B cell (primary cell): ENCODE results near the gene NRDC. TPM values are rescaled to one million over a fixed set of nuclear protein-coding genes. Genes with fewer than 3 reads are reported as not detected.

Experiments used
- ATAC-seq: fragments of 200-7000 bp; cut with Tn5 transposase; one replicate; pipeline ENCODE4 v1.10.0; 2021; ENCODE audit warnings: low read depth, mild to moderate bottlenecking, moderate number of reproducible peaks, moderate library complexity
- CTCF ChIA-PET: fragments of 350-600 bp; sonication (Branson Sonifier 250); formaldehyde crosslinking; loops from one replicate; lab custom pipeline; 2021; ENCODE audit warnings: antibody characterized with exemption, inconsistent platforms; lab: Charles Lee
- POLR2A ChIA-PET: fragments of 350-600 bp; sonication (Branson Sonifier 250); formaldehyde crosslinking; loops from one replicate; lab custom pipeline; 2021; ENCODE audit warnings: antibody characterized with exemption; lab: Charles Lee
- DNase-seq: peaks from one replicate; pipeline ENCODE4 v3.0.0; 2013
- H2AFZ ChIP-seq: 2 replicates; pipeline ENCODE4 v1.6.1; 2012; ENCODE audit warnings: mild to moderate bottlenecking, low read depth, low read length; ENCODE audit not compliant: insufficient read depth, poor library complexity, severe bottlenecking
- H3K27ac ChIP-seq, 2 donors: 1 replicate in 1 of 2; 2 replicates in 1 of 2; pipeline ENCODE4 v1.5.1; 2012 to 2013; ENCODE audit warnings: low read length in 2 of 2, mild to moderate bottlenecking in 2 of 2, moderate library complexity in 1 of 2
- H3K27me3 ChIP-seq, 4 experiments: fragments of 200-600 bp in 1 of 4; sonication (generic) in 1 of 4; replicated peaks in 1 of 4; 1 replicate in 2 of 4; 2 replicates in 2 of 4; pipeline versions ENCODE4 v1.6.1 to v1.7.0; 2013 to 2016; ENCODE audit warnings: low read length in 3 of 4, mild to moderate bottlenecking in 2 of 4, mixed read lengths in 1 of 4, moderate library complexity in 1 of 4; ENCODE audit not compliant: insufficient read depth in 4 of 4, control insufficient read depth in 3 of 4; ENCODE audit errors: control extremely low read depth in 1 of 4
- H3K36me3 ChIP-seq, 2 experiments: replicated peaks in 1 of 2; 1 replicate in 1 of 2; 2 replicates in 1 of 2; pipeline versions ENCODE4 v1.6.1 to v1.7.1; 2013; ENCODE audit warnings: low read length in 1 of 2; ENCODE audit not compliant: insufficient read depth in 2 of 2, control insufficient read depth in 1 of 2; ENCODE audit errors: control extremely low read depth in 1 of 2, extremely low read depth in 1 of 2
- H3K4me1 ChIP-seq, 2 donors: fragments of 200-600 bp in 1 of 2; sonication (generic) in 1 of 2; 1 replicate in 1 of 2; 2 replicates in 1 of 2; pipeline versions ENCODE4 v1.5.1 to v1.6.1; 2013 to 2017; ENCODE audit warnings: low read length in 2 of 2; ENCODE audit not compliant: control insufficient read depth in 2 of 2, insufficient read depth in 2 of 2
- H3K4me2 ChIP-seq: replicated peaks from 2 replicates; pipeline ENCODE3; 2012; ENCODE audit warnings: mild to moderate bottlenecking, low read depth, low read length; ENCODE audit not compliant: poor library complexity, severe bottlenecking
- H3K4me3 ChIP-seq, 5 experiments: fragments of 200-600 bp in 1 of 5; sonication (generic) in 1 of 5; 1 replicate in 3 of 5; 2 replicates in 2 of 5; pipeline versions ENCODE4 v1.5.1 to v1.7.0; 2011 to 2016; ENCODE audit warnings: low read length in 4 of 5, mild to moderate bottlenecking in 4 of 5, low read depth in 2 of 5, control low read depth in 1 of 5, moderate library complexity in 1 of 5; ENCODE audit not compliant: insufficient read depth in 1 of 5; ENCODE audit errors: control extremely low read depth in 1 of 5, extremely low read depth in 1 of 5
- H3K79me2 ChIP-seq: fragments of 200-600 bp; sonication (generic); one replicate; pipeline ENCODE4 v1.6.0; 2016; ENCODE audit warnings: low read length; ENCODE audit not compliant: control insufficient read depth, insufficient read depth
- H3K9ac ChIP-seq: fragments of 200-600 bp; sonication (generic); 2 replicates; pipeline ENCODE4 v1.6.1; 2017; ENCODE audit warnings: mild to moderate bottlenecking, low read length, moderate library complexity
- H3K9me3 ChIP-seq, 3 donors: one replicate each; pipeline versions ENCODE4 v1.6.1 to v1.7.1; 2013; ENCODE audit warnings: low read length in 2 of 3; ENCODE audit not compliant: control insufficient read depth in 2 of 3, insufficient read depth in 1 of 3; ENCODE audit errors: control extremely low read depth in 1 of 3
- H4K20me1 ChIP-seq: 2 replicates; pipeline ENCODE4 v1.6.0; 2012; ENCODE audit warnings: mild to moderate bottlenecking, low read length; ENCODE audit not compliant: insufficient read depth, control insufficient read depth, poor library complexity, severe bottlenecking
- H3K27ac Mint-ChIP-seq: one replicate; pipeline ENCODE4 v1.8.0; 2021; ENCODE audit warnings: mixed read lengths
- H3K27me3 Mint-ChIP-seq: one replicate; pipeline ENCODE4 v1.8.0; 2021; ENCODE audit warnings: mixed read lengths
- H3K4me1 Mint-ChIP-seq: one replicate; pipeline ENCODE4 v1.8.0; 2021; ENCODE audit warnings: mixed read lengths
- H3K4me3 Mint-ChIP-seq: one replicate; pipeline ENCODE4 v1.8.0; 2021; ENCODE audit warnings: mixed read lengths
- H3K9me3 Mint-ChIP-seq: one replicate; pipeline ENCODE4 v1.8.0; 2022; ENCODE audit warnings: mixed read lengths; ENCODE audit not compliant: insufficient read depth
- EZH2 ChIP-seq: IDR thresholded peaks from 2 replicates; pipeline ENCODE4 v1.6.1; 2012; ENCODE audit warnings: borderline replicate concordance, low read depth, mild to moderate bottlenecking, moderate library complexity, low read length; ENCODE audit not compliant: insufficient read depth, poor library complexity, severe bottlenecking
- WGBS: methylation state at CpG from one replicate; pipeline ENCODE4 v1.1.5; 2013; ENCODE audit warnings: missing lambda C conversion rate; ENCODE audit not compliant: insufficient coverage; 5-methylcytosine and 5-hydroxymethylcytosine counted together
- intact Hi-C: fragments of 100-400 bp; cut with micrococcal nuclease; formaldehyde crosslinking; loops from one replicate; pipeline ENCODE4 v1.10.0; 2022
- polyA plus RNA-seq: library from polyadenylated mRNA; depleted of rRNA; stranded (reverse); fragments of >200 nt; gene quantifications from 2 replicates; pipeline ENCODE4 v1.2.3, GENCODE V29; 2012
- total RNA-seq, 2 donors: library from RNA; stranded (reverse); fragments of 120-200 nt in 1 of 2; gene quantifications; 1 replicate in 1 of 2; 2 replicates in 1 of 2; pipeline versions ENCODE4 v1.2.3 to v1.2.4, GENCODE V29; 2013 to 2022
- TF ChIP-seq, protein P1 (sequence below): fragments of 200-600 bp; IDR thresholded peaks from one replicate; pipeline ENCODE4 v1.8.0; 2022; ENCODE audit warnings: antibody characterized with exemption, mild to moderate bottlenecking

Gene NRDC
- total and polyA plus RNA-seq, 2 donors (not counting 1 experiment from before 2014, with no cell fraction given): 55.3 to 154 TPM

DNA sequence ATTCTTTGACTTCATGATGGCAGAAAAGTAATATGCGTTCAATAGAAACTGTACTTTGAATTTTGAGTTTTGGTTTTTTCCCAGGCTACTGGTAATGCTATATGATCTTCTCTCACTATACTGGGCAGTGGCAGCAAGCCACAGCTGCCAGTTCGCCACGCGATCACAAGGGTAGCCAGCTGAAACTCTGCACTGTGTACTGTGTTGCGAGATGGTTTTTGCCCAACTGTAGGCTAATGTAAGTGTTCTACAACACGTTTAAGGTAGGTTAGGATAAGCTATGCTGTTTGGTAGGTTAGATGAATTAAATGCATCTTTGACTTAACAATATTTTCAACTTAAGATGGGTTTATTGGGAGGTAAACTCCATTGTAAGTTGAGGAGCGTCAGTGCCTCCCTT is 123.1 kb downstream of the NRDC start:
- H3K4me1 ChIP-seq: no peaks in the 10 kb centered on the region

DNA sequence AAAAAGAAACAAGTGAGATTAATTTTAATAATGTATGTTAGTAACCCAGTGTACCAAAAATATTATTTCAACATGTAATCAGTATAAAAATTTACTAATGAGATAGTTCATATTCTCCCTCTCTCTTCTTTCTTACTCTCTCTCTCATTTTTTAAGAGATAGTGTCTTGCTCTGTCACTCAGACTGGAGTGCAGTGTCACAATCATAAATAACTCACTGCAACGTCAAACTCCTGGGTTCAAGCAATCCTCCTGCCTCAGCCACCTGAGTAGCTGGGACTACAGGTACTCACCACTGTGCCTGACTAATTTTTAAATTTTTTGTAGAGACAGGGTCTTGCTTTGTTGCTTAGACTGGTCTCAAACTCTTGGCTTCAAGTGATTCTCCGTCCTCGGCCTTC is 123.9 kb downstream of the NRDC start:
- no peak overlapping the region for H3K4me3 ChIP-seq
- H2AFZ ChIP-seq: no peak overlapping the region
- H3K79me2 ChIP-seq: no peaks in the 10 kb centered on the region
- H4K20me1 ChIP-seq: no peaks in the 10 kb centered on the region
- Mint-ChIP-seq H3K27ac (no peak overlapping the region), H3K9me3 (peaks cover 2% of the 10 kb centered on the region), H3K4me1 (no peaks in the 10 kb centered on the region), H3K27me3 (no peaks in the 10 kb centered on the region), H3K4me3 (no peak overlapping the region)
- no peak overlapping the region for H3K4me2 ChIP-seq
- POLR2A ChIA-PET: no interaction called here
- ATAC-seq (no peak), DNase-seq (no peak)
- intact Hi-C loops: no loop called here
- CTCF ChIA-PET: interaction anchor here (2.3 kb wide), 1 partner anchor 15 kb away, joined by 9 read pairs; no protein-coding TSS in a partner anchor
- H3K27me3 ChIP-seq: no peaks in the 10 kb centered on the region
- H3K9ac ChIP-seq: no peak overlapping the region
- no peak overlapping the region for H3K27ac ChIP-seq
- H3K9me3 ChIP-seq: no peaks in the 10 kb centered on the region
- TF ChIP-seq EZH2: no peak
- WGBS: 100% methylated on average over 2 of the region's 3 CpGs
- H3K4me1 ChIP-seq: no peaks in the 10 kb centered on the region
- peaks cover 18 to 36% of the 10 kb centered on the region in 2 experiments for H3K36me3 ChIP-seq

More for the DNA sequence above, 123.1 kb downstream of the NRDC start:
- no peak overlapping the region for H3K4me3 Mint-ChIP-seq
- no peak overlapping the region for H3K27ac ChIP-seq
- H2AFZ ChIP-seq: no peak overlapping the region
- H3K27me3 ChIP-seq: no peaks in the 10 kb centered on the region
- no peak overlapping the region for H3K4me2 ChIP-seq
- CTCF ChIA-PET: interaction anchor here (2.3 kb wide), 1 partner anchor 14 kb away, joined by 9 read pairs; no protein-coding TSS in a partner anchor
- H3K27me3 Mint-ChIP-seq: no peaks in the 10 kb centered on the region
- WGBS: 100% methylated on average over 4 of the region's 7 CpGs
- no peak overlapping the region for H3K9ac ChIP-seq
- H3K27ac Mint-ChIP-seq: no peak overlapping the region
- H3K36me3 ChIP-seq: peaks cover 18 to 33% of the 10 kb centered on the region in 2 experiments
- no peaks in the 10 kb centered on the region for H3K4me1 Mint-ChIP-seq
- peaks cover 2% of the 10 kb centered on the region for H3K9me3 Mint-ChIP-seq
- H4K20me1 ChIP-seq: no peaks in the 10 kb centered on the region
- ATAC-seq (no peak), DNase-seq (no peak)
- H3K79me2 ChIP-seq: no peaks in the 10 kb centered on the region
- intact Hi-C loops: no loop called here
- TF ChIP-seq, protein P1, sequence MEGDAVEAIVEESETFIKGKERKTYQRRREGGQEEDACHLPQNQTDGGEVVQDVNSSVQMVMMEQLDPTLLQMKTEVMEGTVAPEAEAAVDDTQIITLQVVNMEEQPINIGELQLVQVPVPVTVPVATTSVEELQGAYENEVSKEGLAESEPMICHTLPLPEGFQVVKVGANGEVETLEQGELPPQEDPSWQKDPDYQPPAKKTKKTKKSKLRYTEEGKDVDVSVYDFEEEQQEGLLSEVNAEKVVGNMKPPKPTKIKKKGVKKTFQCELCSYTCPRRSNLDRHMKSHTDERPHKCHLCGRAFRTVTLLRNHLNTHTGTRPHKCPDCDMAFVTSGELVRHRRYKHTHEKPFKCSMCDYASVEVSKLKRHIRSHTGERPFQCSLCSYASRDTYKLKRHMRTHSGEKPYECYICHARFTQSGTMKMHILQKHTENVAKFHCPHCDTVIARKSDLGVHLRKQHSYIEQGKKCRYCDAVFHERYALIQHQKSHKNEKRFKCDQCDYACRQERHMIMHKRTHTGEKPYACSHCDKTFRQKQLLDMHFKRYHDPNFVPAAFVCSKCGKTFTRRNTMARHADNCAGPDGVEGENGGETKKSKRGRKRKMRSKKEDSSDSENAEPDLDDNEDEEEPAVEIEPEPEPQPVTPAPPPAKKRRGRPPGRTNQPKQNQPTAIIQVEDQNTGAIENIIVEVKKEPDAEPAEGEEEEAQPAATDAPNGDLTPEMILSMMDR: no peak
- TF ChIP-seq EZH2: no peak
- no peak overlapping the region for H3K4me3 ChIP-seq
- POLR2A ChIA-PET: no interaction called here
- H3K9me3 ChIP-seq: no peaks in the 10 kb centered on the region
